ENCODE data around the gene ADAM19. TPM values are rescaled to one million over a fixed set of nuclear protein-coding genes. Genes with fewer than 3 reads are reported as not detected.
"Not testable (repeated sequence)": the region's sequence is repeated elsewhere in the genome, so short reads cannot be mapped to it uniquely, and the experiment has no call there.

ADAM19 gene
- total RNA-seq, 3 donors from 2014 or later: 37.9 to 54.9 (median 49.2) TPM

DNA sequence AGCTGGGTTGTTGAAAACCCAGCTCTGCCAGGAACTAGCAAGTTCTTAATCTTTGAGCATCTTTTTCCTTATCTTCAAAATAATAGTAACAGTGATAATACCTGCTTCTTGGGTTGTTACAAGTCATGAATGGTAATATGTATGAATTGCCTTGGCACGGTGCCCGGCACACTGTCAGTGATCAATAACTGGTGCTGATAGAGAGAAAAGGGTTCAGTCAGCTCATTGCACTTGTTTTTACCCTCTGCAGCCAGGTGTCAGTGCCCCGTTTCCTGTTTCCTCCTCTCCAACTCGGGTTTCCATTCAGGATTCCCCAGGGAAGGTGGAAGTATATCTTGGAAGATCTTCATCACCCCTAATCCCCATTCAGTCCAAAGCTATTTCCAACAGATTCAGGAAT, 131.4 kb downstream of the ADAM19 start:
- DNase-seq: no peak
- Mint-ChIP-seq H3K9me3 (no peaks in the 10 kb centered on the region), H3K4me1 (ENCODE audit: low read depth) (no peaks in the 10 kb centered on the region), H3K27me3 (ENCODE audit: low read depth) (no peaks in the 10 kb centered on the region), H3K4me3 (no peak overlapping the region), H3K36me3 (ENCODE audit: insufficient read depth) (no peaks in the 10 kb centered on the region)
- no peak for ATAC-seq

DNA sequence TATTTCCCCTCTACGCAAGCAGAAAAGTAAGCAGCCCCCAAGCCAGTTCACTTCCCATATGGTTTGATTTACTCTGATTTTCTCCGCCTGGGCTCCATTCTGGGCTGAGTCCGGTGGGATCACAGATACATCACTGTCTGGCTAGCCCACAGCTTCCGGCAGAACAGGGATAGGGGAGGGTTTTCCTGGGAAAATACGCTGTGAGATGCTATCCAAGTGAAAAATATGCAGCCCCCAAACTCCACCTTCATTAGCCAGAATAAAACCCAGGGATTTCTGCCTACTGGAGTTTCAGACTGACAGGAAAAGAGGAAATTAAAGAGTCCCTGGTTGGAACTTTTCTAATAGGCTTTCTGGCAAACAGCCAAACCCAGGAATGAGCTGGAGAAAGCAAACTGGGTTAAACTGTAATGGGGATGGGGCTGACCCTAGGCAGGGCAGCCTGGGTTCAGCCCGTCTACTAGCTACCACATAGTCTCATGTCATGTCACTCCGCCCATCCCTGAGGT, 132.5 kb downstream of the ADAM19 start:
- Mint-ChIP-seq H3K27me3 (ENCODE audit: low read depth) (no peaks in the 10 kb centered on the region), H3K4me3 (no peak overlapping the region), H3K4me1 (ENCODE audit: low read depth) (no peaks in the 10 kb centered on the region), H3K9me3 (no peaks in the 10 kb centered on the region), H3K36me3 (ENCODE audit: insufficient read depth) (no peaks in the 10 kb centered on the region)
- ATAC-seq: no peak
- DNase-seq: no peak

DNA sequence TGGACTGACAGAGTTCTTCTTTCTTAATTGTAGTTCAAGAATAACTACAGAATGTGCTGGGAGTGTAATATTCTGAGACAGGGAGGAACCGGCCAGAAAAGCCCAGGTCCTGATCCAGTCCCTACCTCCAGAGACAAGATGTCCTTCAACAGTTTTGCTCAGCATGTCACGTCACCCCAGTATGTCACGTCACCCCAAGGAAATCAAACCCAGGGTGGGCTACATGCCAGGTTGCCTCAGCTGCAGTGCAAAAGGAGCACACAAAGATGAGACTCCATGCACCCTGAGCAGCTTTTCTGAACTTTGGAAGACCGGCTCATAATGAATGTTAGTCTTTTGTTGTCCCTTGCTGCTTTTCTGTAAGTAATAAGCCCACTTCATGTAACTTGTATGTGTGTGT, 141.5 kb downstream of the ADAM19 start:
- DNase-seq (no peak), ATAC-seq (no peak)
- Mint-ChIP-seq H3K4me1 (ENCODE audit: low read depth) (peaks cover 7% of the 10 kb centered on the region), H3K36me3 (ENCODE audit: insufficient read depth) (no peaks in the 10 kb centered on the region), H3K4me3 (no peak overlapping the region), H3K9me3 (no peaks in the 10 kb centered on the region), H3K27me3 (ENCODE audit: low read depth) (peaks cover 2% of the 10 kb centered on the region)

DNA sequence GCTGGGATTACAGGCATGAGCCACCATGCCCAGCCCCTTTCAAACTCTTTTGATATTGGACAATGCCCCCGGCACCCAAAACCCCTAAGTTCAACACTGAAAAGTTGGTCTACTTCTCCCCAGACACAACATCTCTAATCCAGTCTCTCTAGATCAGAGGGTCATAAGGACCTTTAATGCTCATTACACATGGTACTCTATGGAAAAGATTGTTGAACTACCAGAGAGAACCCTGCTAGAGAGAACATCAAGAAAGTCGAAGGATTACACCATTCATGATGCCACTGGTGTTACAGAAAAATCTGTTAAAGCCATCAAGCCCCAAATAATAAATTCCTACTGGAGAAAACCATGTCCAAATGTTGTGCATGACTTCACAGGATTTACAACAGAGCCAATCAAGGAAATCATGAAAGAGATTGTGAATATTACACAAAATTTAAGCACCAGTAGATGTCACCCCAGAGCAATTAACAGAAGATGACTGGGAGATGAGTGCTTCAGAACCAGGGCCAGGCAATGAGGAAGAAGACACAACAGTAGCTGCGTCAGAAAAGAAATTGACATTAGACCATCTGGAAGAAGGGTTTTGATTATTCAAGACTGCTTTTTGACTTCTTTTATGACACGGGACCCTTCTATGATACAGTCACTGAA, 143.9 kb downstream of the ADAM19 start:
- H3K4me3 Mint-ChIP-seq: no peak overlapping the region
- no peaks in the 10 kb centered on the region for H3K9me3 Mint-ChIP-seq
- DNase-seq: no peak
- H3K4me1 Mint-ChIP-seq (ENCODE audit: low read depth): peaks cover 7% of the 10 kb centered on the region
- ATAC-seq: peak; percentile 75 to 84
- H3K27me3 Mint-ChIP-seq (ENCODE audit: low read depth): peaks cover 2% of the 10 kb centered on the region
- H3K36me3 Mint-ChIP-seq (ENCODE audit: insufficient read depth): no peaks in the 10 kb centered on the region

DNA sequence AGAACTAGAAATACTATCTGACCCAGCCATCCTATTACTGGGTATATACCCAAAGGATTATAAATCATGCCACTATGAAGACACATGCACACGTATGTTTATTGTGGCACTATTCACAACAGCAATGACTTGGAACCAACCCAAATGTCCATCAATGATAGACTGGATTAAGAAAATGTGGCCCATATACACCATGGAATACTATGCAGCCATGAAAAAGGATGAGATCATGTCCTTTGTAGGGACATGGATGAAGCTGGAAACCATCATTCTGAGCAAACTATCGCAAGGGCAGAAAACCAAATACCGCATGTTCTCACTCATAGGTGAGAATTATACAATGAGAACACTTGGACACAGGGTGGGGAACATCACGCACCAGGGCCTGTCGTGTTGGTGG, 145.7 kb downstream of the ADAM19 start:
- not testable (repeated sequence) for H3K9me3 Mint-ChIP-seq; H3K4me3 Mint-ChIP-seq; H3K36me3 Mint-ChIP-seq (ENCODE audit: insufficient read depth); ATAC-seq; H3K4me1 Mint-ChIP-seq (ENCODE audit: low read depth); H3K27me3 Mint-ChIP-seq (ENCODE audit: low read depth); DNase-seq

Other genes starting within 250 kb of the ADAM19 start
- 1 to 10 TPM; 3.7 to 5.0 (median 3.8) TPM for gene NIPAL4, start 115.6 kb downstream of the ADAM19 start, total RNA-seq
- gene SOX30, start 76.7 kb upstream of the ADAM19 start, total RNA-seq: under 1 TPM in 1 of 3 donors, not detected in 2; 0.08 TPM
- not detected for gene C5orf52, start 95.8 kb upstream of the ADAM19 start, total RNA-seq
- 10 to 100 TPM; 28.3 to 34.3 (median 31.5) TPM for gene THG1L, start 155.6 kb upstream of the ADAM19 start, total RNA-seq
- gene LSM11, start 167.9 kb upstream of the ADAM19 start, total RNA-seq: 1 to 10 TPM; 4.9 to 5.9 (median 5.5) TPM

Measured in activated T-cell treated with anti-CD3 and anti-CD28 coated beads, Interleukin-2, amount 50 U/mL, for 4 hours (primary cell).